ENCODE data around the gene ARHGAP6.

GRCh38 chrX:11609109-11609508, 56.6 kb downstream of the ARHGAP6 start:
- no peak for TF ChIP-seq CTCF (IDR thresholded peaks at IDR 0.05)
- TF ChIP-seq POLR2A (IDR thresholded peaks at IDR 0.05) = no peak

Measured in Peyer's patch (tissue), 4 donors.